ENCODE results near the gene TRIM2. TPM values are rescaled to one million over a fixed set of nuclear protein-coding genes. Genes with fewer than 3 reads are reported as not detected.

The TRIM2 gene
- total RNA-seq, 4 donors from 2014 or later = 14.8 to 45.4 (median 26.5) TPM

DNA sequence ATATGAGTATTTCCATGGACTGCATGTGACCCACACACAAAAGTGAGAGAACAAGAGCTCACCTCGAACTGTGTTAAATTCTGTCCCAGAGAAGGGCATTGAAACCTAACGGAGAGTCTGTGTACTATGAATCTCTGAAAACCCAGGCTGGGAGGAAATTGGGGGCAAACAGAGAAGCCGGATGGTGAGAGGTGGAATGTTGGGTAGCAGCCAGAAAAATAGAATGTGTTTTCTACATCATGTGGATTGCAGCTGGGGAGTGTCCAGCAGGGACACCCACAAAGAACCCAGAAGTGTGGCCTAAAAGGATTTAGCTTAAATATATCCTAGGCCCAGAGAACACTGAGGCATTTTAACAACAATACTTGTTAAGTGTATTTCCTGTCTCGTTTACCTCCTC lies 178.9 kb downstream of the TRIM2 start:
- TF ChIP-seq, protein P1, sequence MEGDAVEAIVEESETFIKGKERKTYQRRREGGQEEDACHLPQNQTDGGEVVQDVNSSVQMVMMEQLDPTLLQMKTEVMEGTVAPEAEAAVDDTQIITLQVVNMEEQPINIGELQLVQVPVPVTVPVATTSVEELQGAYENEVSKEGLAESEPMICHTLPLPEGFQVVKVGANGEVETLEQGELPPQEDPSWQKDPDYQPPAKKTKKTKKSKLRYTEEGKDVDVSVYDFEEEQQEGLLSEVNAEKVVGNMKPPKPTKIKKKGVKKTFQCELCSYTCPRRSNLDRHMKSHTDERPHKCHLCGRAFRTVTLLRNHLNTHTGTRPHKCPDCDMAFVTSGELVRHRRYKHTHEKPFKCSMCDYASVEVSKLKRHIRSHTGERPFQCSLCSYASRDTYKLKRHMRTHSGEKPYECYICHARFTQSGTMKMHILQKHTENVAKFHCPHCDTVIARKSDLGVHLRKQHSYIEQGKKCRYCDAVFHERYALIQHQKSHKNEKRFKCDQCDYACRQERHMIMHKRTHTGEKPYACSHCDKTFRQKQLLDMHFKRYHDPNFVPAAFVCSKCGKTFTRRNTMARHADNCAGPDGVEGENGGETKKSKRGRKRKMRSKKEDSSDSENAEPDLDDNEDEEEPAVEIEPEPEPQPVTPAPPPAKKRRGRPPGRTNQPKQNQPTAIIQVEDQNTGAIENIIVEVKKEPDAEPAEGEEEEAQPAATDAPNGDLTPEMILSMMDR (IDR thresholded peaks at IDR 0.05) = no peak
- ATAC-seq (ENCODE audit: low FRiP score) (no peak), DNase-seq (ENCODE audit: low spot score) (no peak)

DNA sequence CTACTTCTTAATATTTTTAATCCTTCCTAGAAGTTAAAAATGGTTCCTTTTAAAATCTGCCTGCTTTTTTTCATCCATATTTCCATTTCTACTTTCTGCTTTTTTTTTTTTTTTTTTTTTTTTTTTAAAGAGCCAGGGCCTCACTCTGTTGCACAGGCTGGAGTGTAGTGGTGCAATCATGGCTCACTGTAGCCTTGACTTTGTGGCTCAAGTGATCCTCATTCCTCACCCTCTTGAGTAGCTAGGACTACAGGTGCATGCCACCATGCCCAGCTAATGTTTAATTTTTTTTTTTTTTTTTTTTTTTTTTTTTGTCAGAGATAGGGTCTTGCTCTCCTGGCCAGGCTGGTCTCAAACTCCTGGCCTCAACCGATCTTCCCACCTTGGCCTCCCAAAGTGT lies 179.9 kb downstream of the TRIM2 start:
- DNase-seq (ENCODE audit: low spot score) = no peak
- TF ChIP-seq, protein P1 (IDR thresholded peaks at IDR 0.05) = no peak
- ATAC-seq (ENCODE audit: low FRiP score) = no peak

DNA sequence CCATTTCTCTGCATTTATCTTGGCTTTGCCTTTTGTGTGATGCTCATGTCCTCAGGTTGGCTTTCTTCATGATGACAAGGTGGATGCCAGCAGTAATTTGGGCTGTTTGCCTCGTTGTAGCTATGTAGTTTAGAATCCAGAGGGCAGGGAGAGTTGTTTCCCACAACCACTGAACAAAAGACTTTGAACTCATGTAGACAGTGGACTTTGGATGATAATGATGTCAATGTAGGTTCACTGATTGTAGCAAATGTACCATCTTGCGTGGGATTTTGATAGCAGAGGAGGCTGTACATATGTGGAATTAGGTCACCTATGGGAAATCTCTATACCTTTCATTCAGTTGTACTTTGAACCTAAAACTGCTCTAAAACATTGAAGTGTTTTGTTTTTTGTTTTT lies 181.5 kb downstream of the TRIM2 start:
- DNase-seq (ENCODE audit: low spot score) (no peak), ATAC-seq (ENCODE audit: low FRiP score) (no peak)
- TF ChIP-seq, protein P1 (IDR thresholded peaks at IDR 0.05) = no peak

DNA sequence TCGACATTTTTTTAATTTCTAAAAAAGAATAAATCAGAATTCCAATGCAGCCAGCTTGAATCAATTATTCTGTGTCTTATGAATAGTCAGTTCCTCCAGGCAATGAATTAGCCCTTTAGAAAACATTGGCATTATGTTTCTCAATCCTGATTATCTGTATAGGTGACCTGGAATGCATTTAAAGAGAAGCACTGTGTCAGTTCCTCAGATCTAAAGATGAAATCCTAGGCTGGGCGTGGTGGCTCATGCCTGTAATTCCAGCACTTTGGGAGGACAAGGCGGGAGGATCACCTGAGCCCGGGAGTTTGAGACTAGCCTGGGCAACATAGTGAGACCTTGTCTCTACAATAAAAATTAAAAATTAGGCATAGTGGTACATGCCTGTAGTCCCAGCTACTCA lies 183.7 kb downstream of the TRIM2 start:
- ATAC-seq (ENCODE audit: low FRiP score) (no peak), DNase-seq (ENCODE audit: low spot score) (no peak)
- TF ChIP-seq, protein P1 (IDR thresholded peaks at IDR 0.05) = no peak

Small RNAs within 50 kb of the gene (small RNA-seq; reads per million reads assigned to genes)
- not detected for gene RF00019
- gene RN7SL419P = not detected
- gene RNU6-1196P = not detected

Other genes with a start within 250 kb of the TRIM2 start
- gene MND1, start 140.2 kb downstream of the TRIM2 start, total RNA-seq = 1 to 10 TPM in 1 of 4 donors, not detected in 3; 1.6 TPM